ENCODE results near the gene KCNJ18.
"Not testable (repeated sequence)": the region's sequence is repeated elsewhere in the genome, so short reads cannot be mapped to it uniquely, and the experiment has no call there.

DNA sequence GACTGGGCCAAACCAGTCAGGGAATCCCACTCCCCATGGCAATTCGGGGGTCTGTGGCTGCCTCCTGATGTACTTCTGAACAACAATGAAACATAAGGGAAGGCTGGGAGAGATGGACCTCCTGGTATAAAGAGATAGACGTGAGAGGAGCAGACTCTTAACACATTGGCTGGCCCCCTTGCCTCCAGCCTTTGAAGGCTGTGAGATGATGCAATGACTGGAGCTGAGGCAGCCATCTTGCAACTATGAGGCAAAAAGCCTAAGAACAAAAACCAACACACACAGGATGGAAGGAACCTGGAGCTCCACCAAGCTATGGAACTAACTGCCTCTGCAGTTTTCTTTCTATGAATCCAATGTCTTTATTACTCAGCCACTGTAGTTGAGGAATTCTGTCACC, 58.8 kb downstream of the KCNJ18 start:
- TF ChIP-seq, protein P1, sequence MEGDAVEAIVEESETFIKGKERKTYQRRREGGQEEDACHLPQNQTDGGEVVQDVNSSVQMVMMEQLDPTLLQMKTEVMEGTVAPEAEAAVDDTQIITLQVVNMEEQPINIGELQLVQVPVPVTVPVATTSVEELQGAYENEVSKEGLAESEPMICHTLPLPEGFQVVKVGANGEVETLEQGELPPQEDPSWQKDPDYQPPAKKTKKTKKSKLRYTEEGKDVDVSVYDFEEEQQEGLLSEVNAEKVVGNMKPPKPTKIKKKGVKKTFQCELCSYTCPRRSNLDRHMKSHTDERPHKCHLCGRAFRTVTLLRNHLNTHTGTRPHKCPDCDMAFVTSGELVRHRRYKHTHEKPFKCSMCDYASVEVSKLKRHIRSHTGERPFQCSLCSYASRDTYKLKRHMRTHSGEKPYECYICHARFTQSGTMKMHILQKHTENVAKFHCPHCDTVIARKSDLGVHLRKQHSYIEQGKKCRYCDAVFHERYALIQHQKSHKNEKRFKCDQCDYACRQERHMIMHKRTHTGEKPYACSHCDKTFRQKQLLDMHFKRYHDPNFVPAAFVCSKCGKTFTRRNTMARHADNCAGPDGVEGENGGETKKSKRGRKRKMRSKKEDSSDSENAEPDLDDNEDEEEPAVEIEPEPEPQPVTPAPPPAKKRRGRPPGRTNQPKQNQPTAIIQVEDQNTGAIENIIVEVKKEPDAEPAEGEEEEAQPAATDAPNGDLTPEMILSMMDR (IDR thresholded peaks at IDR 0.05) = not testable (repeated sequence)
- not testable (repeated sequence) for TF ChIP-seq POLR2A (IDR thresholded peaks at IDR 0.05)
